Ovary (tissue), 9 donors: ENCODE measurements around the gene MED26. TPM values are rescaled to one million over a fixed set of nuclear protein-coding genes. Genes with fewer than 3 reads are reported as not detected.

Experiments
- DNase-seq, 5 donors: peaks; one replicate each; pipeline ENCODE4 v3.0.0-alpha.2; 2019 to 2020
- H3K27ac ChIP-seq, 2 donors: fragments of 200-600 bp; one replicate each; pipeline versions ENCODE4 v1.5.1 to v1.8.0; 2019 to 2022
- H3K27me3 ChIP-seq: fragments of 200-600 bp; one replicate; pipeline ENCODE4 v1.8.0; 2022
- H3K36me3 ChIP-seq: fragments of 200-600 bp; sonication (generic); one replicate; pipeline ENCODE4 v1.5.1; 2019
- H3K4me1 ChIP-seq: one replicate; pipeline ENCODE4 v1.8.1; 2013; ENCODE audit warnings: mild to moderate bottlenecking, moderate library complexity; ENCODE audit not compliant: insufficient read depth
- H3K4me3 ChIP-seq: fragments of 200-600 bp; sonication (generic); one replicate; pipeline ENCODE4 v1.5.1; 2017
- H3K9me3 ChIP-seq, 2 donors: fragments of 200-600 bp in 1 of 2; sonication (generic) in 1 of 2; one replicate each; pipeline versions ENCODE4 v1.5.1 to v1.8.1; 2013 to 2019; ENCODE audit warnings: mild to moderate bottlenecking in 1 of 2, moderate library complexity in 1 of 2
- EP300 ChIP-seq: sonication (generic); formaldehyde crosslinking; IDR thresholded peaks from one replicate; pipeline ENCODE4 v1.6.1; 2017; ENCODE audit warnings: antibody characterized with exemption
- POLR2A ChIP-seq: fragments of 450-650 bp; IDR thresholded peaks from one replicate; pipeline ENCODE4 v1.6.1; 2017; ENCODE audit warnings: antibody characterized with exemption, mild to moderate bottlenecking, moderate library complexity
- WGBS, 3 donors: extraction: QIAGEN DNeasy Blood & Tissue Kit in 1 of 3; methylation state at CpG; one replicate each; pipeline versions ENCODE4 v1.1.5 to v1.1.7; 2013 to 2017; 5-methylcytosine and 5-hydroxymethylcytosine counted together
- intact Hi-C, 4 donors: fragments of 100-400 bp; cut with DNase I; formaldehyde crosslinking; loops; one replicate each; pipeline versions ENCODE4 v1.11.0 to v1.15.1; 2022 to 2023
- polyA plus RNA-seq, 2 donors: library from polyadenylated mRNA; stranded (reverse); fragments of 200-250 nt in 1 of 2; fragments of 350-450 nt in 1 of 2; fragmentation: Illumina TruSeq in 1 of 2; extraction: RNeasy Lipid Tissue Mini Kit (QIAGEN cat#74804) in 1 of 2; gene quantifications; one replicate each; pipeline ENCODE4 v1.2.3, GENCODE V29; 2013 to 2014
- total RNA-seq, 7 donors: library from RNA; depleted of rRNA in 2 of 7; stranded (reverse); fragments of >200 nt in 2 of 7; fragmentation: NEBNext Ultra II Directional in 3 of 7; extraction: Animal tissue kit (Norgen Biotek cat#: 25700) in 3 of 7; gene quantifications; one replicate each; pipeline versions ENCODE4 v1.1.0 to v1.2.4, GENCODE V29; 2016 to 2023
- TF ChIP-seq, protein P1 (sequence below), 3 donors: fragments of 450-650 bp in 2 of 3; fragments of 200-600 bp in 1 of 3; IDR thresholded peaks; one replicate each; pipeline versions ENCODE4 v1.5.1 to v1.8.0; 2016 to 2022; ENCODE audit warnings: antibody characterized with exemption in 3 of 3, mild to moderate bottlenecking in 1 of 3
- donor health status: DM: no; HTN: no; CAD: no; lungs with moderate emphysema.
- donor health status: DM: no; HTN: no; CAD: no.
- donor health status: Bipolar disorder and iron deficiency.
- donor health status: DM: yes; HTN: yes; CAD: no.
- donor health status: DM: no; HTN: no; CAD: no.
- donor health status: DM: yes; HTN: yes; CAD: no.

Gene MED26
- total and polyA plus RNA-seq, 9 donors, result 3.0 to 13.2 (median 10.8) TPM

- TF ChIP-seq, protein P1, sequence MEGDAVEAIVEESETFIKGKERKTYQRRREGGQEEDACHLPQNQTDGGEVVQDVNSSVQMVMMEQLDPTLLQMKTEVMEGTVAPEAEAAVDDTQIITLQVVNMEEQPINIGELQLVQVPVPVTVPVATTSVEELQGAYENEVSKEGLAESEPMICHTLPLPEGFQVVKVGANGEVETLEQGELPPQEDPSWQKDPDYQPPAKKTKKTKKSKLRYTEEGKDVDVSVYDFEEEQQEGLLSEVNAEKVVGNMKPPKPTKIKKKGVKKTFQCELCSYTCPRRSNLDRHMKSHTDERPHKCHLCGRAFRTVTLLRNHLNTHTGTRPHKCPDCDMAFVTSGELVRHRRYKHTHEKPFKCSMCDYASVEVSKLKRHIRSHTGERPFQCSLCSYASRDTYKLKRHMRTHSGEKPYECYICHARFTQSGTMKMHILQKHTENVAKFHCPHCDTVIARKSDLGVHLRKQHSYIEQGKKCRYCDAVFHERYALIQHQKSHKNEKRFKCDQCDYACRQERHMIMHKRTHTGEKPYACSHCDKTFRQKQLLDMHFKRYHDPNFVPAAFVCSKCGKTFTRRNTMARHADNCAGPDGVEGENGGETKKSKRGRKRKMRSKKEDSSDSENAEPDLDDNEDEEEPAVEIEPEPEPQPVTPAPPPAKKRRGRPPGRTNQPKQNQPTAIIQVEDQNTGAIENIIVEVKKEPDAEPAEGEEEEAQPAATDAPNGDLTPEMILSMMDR (IDR thresholded peaks at IDR 0.05), result no peak
- TF ChIP-seq EP300, result no peak
- TF ChIP-seq POLR2A, result no peak
- WGBS, 3 donors, result 86 to 89% (median 87%) methylated on average over 5 of the region's 5 CpGs
- peaks cover 9% of the 10 kb centered on the region for H3K4me1 ChIP-seq
- no peak overlapping the region for H3K4me3 ChIP-seq
- intact Hi-C loops, result no loop called here
- H3K27ac ChIP-seq, result no peak overlapping the region
- no peak for DNase-seq
- H3K36me3 ChIP-seq, result no peaks in the 10 kb centered on the region
- H3K27me3 ChIP-seq, result no peaks in the 10 kb centered on the region
- H3K9me3 ChIP-seq, result no peaks in the 10 kb centered on the region
Measured at GRCh38 chr19:16594681-16595091, 33.3 kb downstream of the MED26 start.

DNA sequence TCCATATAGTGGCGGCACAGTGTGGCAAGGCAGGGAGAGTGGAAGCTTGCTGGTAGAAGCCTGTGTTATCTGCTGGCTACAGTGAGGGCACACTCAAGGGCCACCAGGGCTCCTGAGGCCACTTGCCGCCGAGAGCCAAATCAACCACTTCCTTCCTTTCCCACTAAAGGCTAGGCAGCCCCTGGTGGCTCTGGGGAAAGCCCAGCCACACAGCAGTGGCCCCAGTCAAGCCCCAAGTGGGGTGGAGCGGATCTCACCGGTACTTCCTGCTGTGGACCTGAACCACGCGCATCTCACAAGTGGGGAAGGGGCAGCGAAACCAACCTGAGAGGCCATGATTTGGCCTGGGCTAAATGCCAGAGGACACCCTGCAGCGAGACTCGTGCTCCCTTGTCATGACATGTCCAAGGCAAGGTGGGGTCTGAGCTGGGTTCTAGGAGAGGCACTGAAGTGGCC, 33.8 kb downstream of the MED26 start:
- no peak for DNase-seq
- no peaks in the 10 kb centered on the region for H3K9me3 ChIP-seq
- no peaks in the 10 kb centered on the region for H3K27me3 ChIP-seq
- H3K4me3 ChIP-seq, result no peak overlapping the region
- TF ChIP-seq EP300 (no peak), POLR2A (no peak)
- TF ChIP-seq, protein P1 (IDR thresholded peaks at IDR 0.05), result no peak
- H3K4me1 ChIP-seq, result peaks cover 12% of the 10 kb centered on the region
- intact Hi-C loops, result no loop called here
- H3K27ac ChIP-seq, result no peak overlapping the region
- WGBS, 3 donors, result 84 to 87% (median 86%) methylated on average over 10 of the region's 10 CpGs
- no peaks in the 10 kb centered on the region for H3K36me3 ChIP-seq

DNA sequence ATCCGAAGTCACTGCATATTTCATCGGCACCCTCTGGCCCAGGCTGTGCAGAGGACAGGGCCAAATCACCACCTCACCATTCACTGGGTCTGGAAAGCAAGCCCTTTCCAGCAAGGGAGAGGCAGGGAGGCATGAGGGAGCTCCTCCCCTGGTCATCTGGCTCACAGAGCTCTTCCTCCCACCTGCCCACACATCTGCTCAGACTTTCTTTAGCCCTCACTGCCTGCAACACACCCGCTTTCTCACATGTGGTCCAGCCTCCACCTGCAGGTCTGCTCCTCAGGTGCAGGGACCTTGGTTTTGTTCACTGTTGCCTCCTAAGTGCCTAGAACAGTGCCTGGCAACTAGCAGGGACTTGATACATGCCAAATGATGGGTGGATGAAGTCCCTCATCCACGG, 34.8 kb downstream of the MED26 start:
- no peaks in the 10 kb centered on the region for H3K36me3 ChIP-seq
- intact Hi-C loops, result no loop called here
- H3K27ac ChIP-seq, result no peak overlapping the region
- H3K27me3 ChIP-seq, result no peaks in the 10 kb centered on the region
- TF ChIP-seq EP300, result no peak
- TF ChIP-seq POLR2A, result no peak
- TF ChIP-seq, protein P1 (IDR thresholded peaks at IDR 0.05), result no peak
- no peaks in the 10 kb centered on the region for H3K9me3 ChIP-seq
- 82 to 95% (median 87%) methylated on average over 4 of the region's 4 CpGs for WGBS, 3 donors
- H3K4me3 ChIP-seq, result no peak overlapping the region
- peaks cover 18% of the 10 kb centered on the region for H3K4me1 ChIP-seq
- no peak for DNase-seq

GRCh38 chr19:16591803-16592556, 36.0 kb downstream of the MED26 start:
- no peaks in the 10 kb centered on the region for H3K36me3 ChIP-seq
- intact Hi-C loops, result no loop called here
- WGBS, 3 donors, result 69 to 80% (median 79%) methylated on average over 10 of the region's 10 CpGs
- no peak overlapping the region for H3K4me3 ChIP-seq
- H3K27me3 ChIP-seq, result no peaks in the 10 kb centered on the region
- H3K4me1 ChIP-seq, result peaks cover 23% of the 10 kb centered on the region
- H3K9me3 ChIP-seq, result no peaks in the 10 kb centered on the region
- TF ChIP-seq, protein P1 (IDR thresholded peaks at IDR 0.05), result no peak
- H3K27ac ChIP-seq, result no peak overlapping the region
- DNase-seq, result no peak
